HG03095 (cell line): ENCODE measurements around the gene FGF23.

ENCODE experiments used
- ATAC-seq: cut with Tn5 transposase; IDR thresholded peaks from one replicate; pipeline ENCODE4 v1.9.1; 2021; ENCODE audit warnings: moderate library complexity; ENCODE audit not compliant: unreplicated experiment

Gene FGF23

DNA sequence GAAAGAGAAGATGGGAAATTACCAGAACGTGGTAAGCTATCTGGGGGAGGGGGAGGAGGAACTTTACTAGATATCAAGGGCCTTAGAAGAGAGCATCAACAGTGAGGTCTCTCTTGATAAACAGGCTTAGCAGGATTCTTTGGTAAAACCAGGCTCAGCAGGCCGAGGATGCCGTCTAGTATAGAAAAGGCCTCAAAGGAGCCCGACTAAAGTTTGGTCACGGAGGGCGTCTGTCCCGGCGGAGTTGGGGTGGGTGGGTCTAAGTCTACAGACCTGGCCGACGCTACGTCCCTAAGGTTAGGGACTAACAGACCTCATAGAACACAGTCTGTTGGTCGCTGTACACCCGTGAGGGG, 59.0 kb downstream of the FGF23 start:
- ATAC-seq, result peak; percentile 20
